Astrocyte (in vitro differentiated cells and primary cell): Measurements from ENCODE around the gene GAL3ST1.

Experiments
- CTCF ChIP-seq: IDR thresholded peaks from 2 replicates; pipeline ENCODE4 v1.5.1; 2011; ENCODE audit warnings: low read depth, mild to moderate bottlenecking, inconsistent platforms, low read length, moderate library complexity; ENCODE audit not compliant: insufficient read depth
- EZH2 ChIP-seq: IDR thresholded peaks from 2 replicates; pipeline ENCODE4 v1.6.1; 2012; ENCODE audit warnings: mild to moderate bottlenecking, low read length, inconsistent platforms; ENCODE audit not compliant: insufficient read depth

- TF ChIP-seq CTCF: no peak
- TF ChIP-seq EZH2: no peak
Observed at GRCh38 chr22:30531651-30532608, 42.5 kb downstream of the GAL3ST1 start.
